Measurements from ENCODE around the gene PDGFC.

PDGFC gene

DNA sequence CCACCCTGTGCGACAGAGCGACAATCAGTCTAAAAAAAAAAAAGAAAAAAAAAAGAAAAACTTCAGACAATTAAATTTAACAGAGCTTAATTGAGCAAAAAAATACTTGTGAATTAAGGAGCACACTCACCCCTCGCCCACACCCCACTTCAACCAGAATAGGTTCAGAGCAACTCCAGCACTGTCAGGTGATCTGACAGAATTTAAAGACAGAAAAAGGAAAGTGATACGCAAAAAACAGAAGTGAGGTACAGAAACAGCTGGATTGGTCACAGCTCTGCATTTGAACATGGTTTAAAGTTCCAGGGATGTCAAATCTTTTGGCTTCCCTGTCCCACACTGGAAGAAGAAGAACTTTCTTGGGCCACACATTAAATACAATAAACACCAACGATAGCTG lies 174.4 kb downstream of the PDGFC start:
- ChIA-PET CTCF (interaction anchor here (1.5 kb wide), 1 partner anchor 8 kb away, joined by 4 read pairs; no protein-coding TSS in a partner anchor), POLR2A (interaction anchor here (0.6 kb wide), 1 partner anchor 1457 kb away, joined by 3 read pairs; no protein-coding TSS in a partner anchor)
- TF ChIP-seq, protein P1, sequence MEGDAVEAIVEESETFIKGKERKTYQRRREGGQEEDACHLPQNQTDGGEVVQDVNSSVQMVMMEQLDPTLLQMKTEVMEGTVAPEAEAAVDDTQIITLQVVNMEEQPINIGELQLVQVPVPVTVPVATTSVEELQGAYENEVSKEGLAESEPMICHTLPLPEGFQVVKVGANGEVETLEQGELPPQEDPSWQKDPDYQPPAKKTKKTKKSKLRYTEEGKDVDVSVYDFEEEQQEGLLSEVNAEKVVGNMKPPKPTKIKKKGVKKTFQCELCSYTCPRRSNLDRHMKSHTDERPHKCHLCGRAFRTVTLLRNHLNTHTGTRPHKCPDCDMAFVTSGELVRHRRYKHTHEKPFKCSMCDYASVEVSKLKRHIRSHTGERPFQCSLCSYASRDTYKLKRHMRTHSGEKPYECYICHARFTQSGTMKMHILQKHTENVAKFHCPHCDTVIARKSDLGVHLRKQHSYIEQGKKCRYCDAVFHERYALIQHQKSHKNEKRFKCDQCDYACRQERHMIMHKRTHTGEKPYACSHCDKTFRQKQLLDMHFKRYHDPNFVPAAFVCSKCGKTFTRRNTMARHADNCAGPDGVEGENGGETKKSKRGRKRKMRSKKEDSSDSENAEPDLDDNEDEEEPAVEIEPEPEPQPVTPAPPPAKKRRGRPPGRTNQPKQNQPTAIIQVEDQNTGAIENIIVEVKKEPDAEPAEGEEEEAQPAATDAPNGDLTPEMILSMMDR (IDR thresholded peaks at IDR 0.05; ENCODE audit: control extremely low read depth, extremely low read depth, low read depth, missing control alignments) = no peak
- no peak for DNase-seq (ENCODE audit: extremely low spot score)

DNA sequence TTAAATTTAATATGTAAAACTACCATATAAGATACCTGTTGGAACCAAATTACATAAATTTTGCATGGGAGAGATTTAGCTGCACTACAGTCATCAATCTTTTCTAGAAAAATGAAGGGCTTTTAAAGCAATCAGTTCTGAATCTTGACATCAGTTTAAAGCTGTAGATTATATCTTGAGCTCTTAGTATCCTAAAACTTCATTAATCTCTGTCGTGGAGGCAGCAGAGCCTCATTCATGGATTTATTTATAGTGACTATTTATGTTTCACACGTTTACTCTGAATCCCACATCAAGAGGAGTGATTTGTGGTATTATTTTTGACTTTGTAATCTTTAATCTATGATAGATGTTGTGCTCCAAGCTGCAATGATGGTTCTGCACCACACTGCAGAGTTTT lies 175.9 kb downstream of the PDGFC start:
- CTCF ChIA-PET = no interaction called here
- POLR2A ChIA-PET = no interaction called here
- TF ChIP-seq, protein P1 (IDR thresholded peaks at IDR 0.05; ENCODE audit: control extremely low read depth, extremely low read depth, low read depth, missing control alignments) = no peak
- no peak for DNase-seq (ENCODE audit: extremely low spot score)

DNA sequence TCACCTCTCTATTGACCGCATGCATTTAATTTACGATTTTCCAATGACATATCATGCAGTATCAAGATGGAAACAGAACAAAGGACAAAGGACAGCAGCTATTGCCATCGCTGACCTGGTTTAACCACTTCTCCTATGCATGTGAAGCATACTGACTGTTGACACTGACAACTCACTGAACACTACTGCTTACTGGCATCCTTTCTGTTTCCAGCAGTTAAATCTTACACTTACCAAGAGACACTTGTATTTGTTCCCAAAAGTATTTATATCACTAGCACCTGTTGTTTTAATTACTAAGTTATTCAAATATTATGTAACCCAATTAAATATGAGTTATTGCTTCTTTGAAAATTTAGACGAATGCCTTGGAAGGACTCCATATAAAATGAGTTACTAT lies 176.7 kb downstream of the PDGFC start:
- no peak for DNase-seq (ENCODE audit: extremely low spot score)
- TF ChIP-seq, protein P1 (IDR thresholded peaks at IDR 0.05; ENCODE audit: control extremely low read depth, extremely low read depth, low read depth, missing control alignments) = no peak
- ChIA-PET POLR2A (no interaction called here), CTCF (interaction anchor here (1.5 kb wide), 1 partner anchor 25 kb away, joined by 3 read pairs; no protein-coding TSS in a partner anchor)

- TF ChIP-seq, protein P1 (IDR thresholded peaks at IDR 0.05; ENCODE audit: control extremely low read depth, extremely low read depth, low read depth, missing control alignments) = no peak
- ChIA-PET CTCF (no interaction called here), POLR2A (no interaction called here)
- no peak for DNase-seq (ENCODE audit: extremely low spot score)
These were observed 179.0 kb downstream of the PDGFC start for GRCh38 chr4:156792462-156793085.

- DNase-seq (ENCODE audit: extremely low spot score) = no peak
- TF ChIP-seq, protein P1 (IDR thresholded peaks at IDR 0.05; ENCODE audit: control extremely low read depth, extremely low read depth, low read depth, missing control alignments) = no peak
- ChIA-PET CTCF (interaction anchor here (1.3 to 1.4 kb wide), 2 partner anchors 9 to 21 kb away, joined by 4 read pairs; no protein-coding TSS in a partner anchor), POLR2A (no interaction called here)
These were observed 180.7 kb downstream of the PDGFC start for GRCh38 chr4:156790866-156791265.

GRCh38 chr4:156788782-156789181 lies 182.8 kb downstream of the PDGFC start:
- CTCF ChIA-PET = interaction anchor here (1.2 kb wide), 1 partner anchor 9 kb away, joined by 4 read pairs; no protein-coding TSS in a partner anchor
- POLR2A ChIA-PET = no interaction called here
- TF ChIP-seq, protein P1 (IDR thresholded peaks at IDR 0.05; ENCODE audit: control extremely low read depth, extremely low read depth, low read depth, missing control alignments) = no peak
- DNase-seq (ENCODE audit: extremely low spot score) = no peak
